Stimulated activated CD8-positive, alpha-beta memory T cell treated with anti-CD3 and anti-CD28 coated beads, Interleukin-12 subunit alpha, Interleukin-12 subunit beta, amount 100 ng/mL, for 24 hours (primary cell): ENCODE measurements around the gene ZNF341.
A peak's percentile ranks its signal among the peaks of the same experiment; 100 is the strongest.
"Not testable (repeated sequence)": the region's sequence is repeated elsewhere in the genome, so short reads cannot be mapped to it uniquely, and the experiment has no call there.

ENCODE experiments used
- DNase-seq: peaks from one replicate; pipeline ENCODE4 v3.0.0-alpha.2; 2020; ENCODE audit errors: extremely low read depth

ZNF341 gene

DNA sequence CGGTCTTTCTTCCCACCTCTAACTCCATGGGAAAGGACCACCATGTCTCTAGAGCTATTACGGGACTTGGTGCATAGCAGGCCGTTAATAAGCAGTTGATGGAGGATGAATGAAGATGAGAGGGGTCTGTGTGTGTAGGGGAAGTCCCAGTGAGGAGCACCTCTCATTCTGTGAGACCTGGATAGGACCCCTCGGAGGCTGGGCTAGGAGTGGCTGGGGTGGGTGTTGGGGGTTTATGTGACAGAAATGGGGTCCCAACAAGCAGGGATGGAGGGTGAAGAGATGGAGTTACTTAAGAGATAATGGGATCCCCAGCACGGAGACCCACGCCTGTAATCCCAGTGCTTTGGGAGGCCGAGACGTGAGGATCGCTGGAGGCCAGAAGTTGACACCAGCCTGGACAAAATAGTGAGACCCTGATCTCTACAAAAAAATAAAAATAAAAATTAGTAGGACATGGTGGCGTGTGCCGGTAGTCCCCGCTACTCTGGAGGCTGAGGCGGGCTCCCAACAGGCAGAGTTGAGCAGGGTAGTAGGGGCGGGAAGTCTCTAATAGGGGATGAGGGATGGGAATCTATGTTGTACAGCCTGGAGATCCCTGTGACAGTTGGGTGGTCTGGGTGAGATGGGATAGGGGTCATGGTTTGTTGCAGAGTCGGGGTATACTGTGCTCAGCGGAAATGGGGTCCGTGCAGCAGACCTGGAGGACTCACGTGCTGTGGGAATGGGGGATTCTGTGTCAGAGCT, 677 bp upstream of the ZNF341 start:
- DNase-seq: no peak

DNA sequence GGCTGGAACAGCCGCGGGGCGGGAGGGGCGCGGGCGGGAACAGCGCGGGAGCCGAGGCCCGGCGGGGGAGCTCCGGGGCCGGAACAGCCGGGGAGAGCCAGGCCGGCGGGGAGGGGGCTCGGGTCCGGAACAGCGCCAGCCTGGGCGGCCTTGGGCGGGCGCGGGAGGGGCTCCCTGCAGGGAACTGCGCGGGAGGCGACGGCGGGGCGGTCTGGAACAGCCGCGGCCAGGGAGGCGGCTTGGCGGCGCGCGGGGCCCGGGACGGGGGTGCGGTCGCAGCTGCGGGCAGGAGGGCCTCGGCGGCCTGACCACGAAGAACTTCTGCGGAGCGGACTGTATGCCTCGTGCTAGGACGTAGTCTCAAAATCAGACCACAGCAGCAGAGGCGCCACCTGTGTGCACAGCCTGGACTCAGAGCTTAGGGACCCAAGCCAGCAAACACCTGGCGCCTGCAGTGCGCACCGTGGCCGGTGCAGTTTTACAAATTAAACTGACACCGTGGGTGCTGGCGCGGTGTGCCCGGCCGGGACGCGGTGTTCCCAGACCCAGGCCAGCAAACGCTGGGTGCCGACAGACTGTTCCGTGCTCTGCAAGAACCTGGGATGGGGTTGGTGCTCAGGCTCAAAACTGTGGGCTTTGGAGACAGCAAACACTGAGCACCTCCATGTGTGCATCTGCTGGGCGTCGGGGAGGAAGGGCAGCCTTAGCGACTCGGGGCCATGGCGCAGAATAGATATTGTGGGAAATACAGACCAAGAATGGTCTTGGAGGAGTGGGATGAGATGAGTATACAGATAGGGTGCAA, 572 bp downstream of the ZNF341 start:
- DNase-seq: peak; percentile 56

DNA sequence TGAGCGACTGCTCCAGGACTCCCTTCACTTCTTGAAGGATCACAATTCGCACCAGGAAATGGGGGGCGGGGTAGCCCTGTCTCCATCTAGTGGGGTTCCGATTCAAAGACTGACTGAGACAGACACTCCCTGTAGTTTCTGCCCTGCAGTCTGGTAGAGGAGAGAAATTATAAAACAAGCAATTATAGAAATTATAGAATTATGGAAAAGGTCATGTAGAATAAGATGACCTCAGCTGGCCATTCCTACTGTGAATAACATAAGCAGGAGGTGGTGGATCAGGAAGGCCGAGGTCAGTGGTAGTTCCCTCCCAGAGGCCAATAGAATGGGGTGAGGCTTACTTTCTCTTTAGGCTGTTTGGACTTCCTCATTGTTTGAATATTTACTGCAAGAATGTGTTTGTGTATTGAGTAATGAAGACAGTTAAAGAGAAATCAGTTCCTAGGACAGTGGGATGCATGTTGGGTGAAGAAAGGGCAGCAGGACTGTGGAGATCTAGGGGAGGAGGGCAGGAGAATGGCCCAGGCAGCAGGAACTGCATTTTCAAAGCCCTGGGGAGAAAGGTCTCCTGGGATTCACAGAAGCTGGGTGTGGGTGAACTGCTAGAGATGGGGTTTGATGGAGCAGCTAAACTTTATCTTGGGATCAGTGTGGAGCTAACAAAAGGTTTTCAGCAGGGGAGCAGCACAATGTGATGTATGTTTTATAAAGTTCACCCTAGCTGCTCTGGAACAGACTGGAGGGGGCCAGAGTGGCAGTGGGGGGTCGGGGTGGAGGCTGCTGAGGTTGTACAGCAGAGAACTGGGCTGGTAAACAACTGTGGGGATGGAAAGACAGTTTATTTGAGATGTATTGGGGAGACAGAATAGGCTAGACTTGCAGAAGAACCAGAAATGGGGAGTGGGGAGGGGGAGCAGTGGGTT, 2.1 kb downstream of the ZNF341 start:
- DNase-seq: no peak

DNA sequence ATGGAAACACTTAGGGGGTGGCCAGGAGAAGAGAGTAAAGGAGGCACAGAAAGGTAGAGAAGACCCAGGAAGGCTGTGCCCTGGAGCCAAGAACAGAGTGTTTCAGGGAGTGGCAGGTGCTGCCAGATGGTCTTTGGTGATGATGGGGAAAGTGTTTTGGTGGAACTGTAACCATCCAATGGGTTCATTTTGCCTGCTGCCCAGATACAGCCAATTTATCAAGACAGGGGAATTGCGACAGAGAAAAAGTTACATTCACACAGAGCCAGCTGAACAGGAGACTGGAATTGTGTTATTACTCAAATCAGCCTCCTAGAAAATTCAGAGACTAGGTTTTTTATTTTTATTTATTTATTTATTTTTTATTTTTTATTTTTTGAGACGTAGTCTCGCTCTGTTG, 5.2 kb downstream of the ZNF341 start:
- no peak for DNase-seq

DNA sequence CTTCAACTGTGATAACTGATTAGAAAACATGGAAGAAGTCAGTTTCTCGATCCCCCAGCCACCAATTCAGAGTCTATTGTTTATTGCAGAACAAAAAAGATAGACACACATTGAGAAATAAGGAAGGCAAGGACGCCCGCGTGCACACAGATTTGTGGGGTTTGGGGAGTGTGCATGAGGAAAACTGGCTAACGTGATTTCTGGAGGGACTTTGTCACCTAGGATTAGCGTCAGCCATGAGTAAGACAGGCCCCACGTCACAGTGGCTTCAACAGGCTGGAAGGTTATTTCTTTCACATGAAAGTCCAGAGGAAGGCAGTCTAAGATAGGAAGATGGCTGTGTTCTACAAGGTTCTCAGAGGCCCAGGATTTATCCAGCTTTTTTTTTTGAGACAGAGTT, 7.7 kb downstream of the ZNF341 start:
- DNase-seq: no peak

DNA sequence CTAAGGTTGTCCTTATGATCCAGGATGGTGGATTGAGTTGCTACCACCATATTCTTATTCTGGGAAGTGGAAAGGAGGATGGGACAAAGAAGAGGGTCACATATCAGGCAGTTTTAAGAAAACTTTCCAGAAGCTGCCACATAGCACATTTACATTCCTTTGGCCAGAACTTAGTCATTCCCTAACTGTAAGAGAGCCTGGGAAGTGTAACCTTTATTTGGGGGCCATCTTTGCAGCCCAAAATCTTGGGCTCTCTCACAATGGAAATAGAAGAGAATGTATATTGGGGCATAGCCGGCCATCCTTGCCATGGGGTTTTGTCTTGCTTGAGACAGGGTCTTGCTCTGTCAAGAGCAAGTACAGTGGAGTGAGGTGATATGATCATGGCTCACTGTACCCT, 8.4 kb downstream of the ZNF341 start:
- no peak for DNase-seq

DNA sequence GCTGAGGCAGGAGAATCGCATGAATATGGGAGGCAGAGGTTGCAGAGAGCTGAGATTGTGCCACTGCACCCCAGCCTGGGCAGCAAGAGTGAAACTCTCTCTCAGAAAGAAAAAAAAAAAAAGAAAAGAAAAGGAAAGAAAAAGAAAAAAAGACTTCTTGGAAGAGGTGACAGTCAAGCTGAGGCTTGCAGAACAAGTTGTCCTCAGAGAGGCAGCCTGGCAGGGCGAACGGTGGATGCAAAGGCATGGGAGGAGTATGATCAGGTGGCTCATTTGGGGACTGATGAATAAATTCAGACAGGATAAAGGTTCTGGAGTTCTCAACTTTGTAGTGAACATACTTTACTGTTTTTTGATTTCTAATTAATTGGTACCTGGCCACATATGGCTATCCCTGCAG, 12.4 kb downstream of the ZNF341 start:
- no peak for DNase-seq

DNA sequence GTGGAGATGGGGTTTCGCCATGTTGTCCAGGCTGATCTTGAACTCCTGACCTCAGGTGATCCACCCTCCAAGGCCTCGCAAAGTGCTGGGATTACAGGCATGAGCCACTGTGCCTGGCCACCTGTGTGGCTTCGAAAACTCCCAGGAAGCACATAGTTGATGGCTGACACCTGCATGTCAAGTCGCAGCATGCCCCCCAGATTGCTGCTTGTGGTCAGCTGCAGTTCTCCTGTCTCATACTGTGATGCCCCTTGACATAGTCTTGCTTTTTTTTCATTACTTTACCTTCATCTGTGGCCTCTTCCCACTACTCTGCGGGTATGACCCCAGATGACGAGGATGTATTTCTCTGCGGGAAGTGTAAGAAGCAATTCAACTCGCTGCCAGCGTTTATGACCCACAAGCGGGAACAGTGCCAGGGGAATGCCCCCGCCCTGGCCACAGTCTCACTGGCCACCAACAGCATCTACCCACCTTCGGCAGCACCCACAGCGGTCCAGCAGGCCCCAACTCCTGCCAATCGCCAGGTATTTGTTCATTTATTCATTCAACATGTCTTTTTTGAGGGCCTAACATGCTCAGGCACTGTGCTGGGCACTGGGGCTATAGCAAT, 13.1 kb downstream of the ZNF341 start:
- DNase-seq: no peak

DNA sequence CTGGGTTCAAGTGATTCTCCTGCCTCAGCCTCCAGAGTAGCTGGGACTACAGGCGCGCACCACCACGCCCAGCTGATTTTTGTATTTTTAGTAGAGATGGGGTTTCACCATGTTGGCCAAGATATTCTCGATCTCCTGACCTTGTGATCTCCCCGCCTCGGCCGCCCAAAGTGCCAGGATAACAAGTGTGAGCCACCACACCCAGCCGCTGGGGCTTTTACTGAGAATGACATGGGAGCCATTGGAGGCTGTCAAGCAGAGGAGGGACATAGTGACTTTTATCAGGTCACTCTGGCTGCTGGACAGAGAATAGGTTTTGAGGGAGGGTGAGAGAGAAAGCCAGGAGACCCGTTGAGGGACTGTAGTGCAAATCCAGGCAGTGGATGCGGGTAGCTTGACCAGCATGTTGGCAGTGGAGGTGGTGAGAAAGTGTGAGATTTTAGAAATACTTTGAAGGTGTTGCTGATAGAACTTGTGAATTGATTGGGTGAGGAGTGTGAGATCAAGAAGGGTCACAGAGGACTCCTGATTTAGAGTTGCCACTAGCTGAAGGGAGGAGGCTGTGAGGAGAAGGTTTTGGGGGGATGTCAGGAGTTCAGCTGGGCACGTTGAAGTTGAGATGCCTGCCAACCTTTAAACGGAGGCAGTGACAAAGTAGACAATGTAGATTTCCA, 14.7 kb downstream of the ZNF341 start:
- DNase-seq: no peak

DNA sequence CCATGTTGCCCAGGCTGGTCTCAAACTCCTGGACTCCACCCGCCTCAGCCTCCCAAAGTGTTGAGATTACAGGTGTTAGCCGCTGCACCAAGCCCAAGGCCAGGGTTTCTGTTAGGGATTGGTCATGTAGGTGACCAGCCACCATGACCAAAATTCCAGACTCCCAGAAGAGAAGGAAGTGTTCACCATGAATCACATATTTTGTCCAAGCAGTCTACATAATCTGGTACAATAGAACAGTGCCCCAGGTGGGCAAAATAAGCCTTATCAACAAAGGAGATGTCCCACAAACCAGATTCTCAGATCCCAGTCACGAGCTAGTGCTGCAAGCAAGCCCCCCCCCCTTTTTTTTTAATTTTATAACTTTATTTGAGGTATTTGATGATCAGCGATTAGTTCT, 20.0 kb downstream of the ZNF341 start:
- no peak for DNase-seq

DNA sequence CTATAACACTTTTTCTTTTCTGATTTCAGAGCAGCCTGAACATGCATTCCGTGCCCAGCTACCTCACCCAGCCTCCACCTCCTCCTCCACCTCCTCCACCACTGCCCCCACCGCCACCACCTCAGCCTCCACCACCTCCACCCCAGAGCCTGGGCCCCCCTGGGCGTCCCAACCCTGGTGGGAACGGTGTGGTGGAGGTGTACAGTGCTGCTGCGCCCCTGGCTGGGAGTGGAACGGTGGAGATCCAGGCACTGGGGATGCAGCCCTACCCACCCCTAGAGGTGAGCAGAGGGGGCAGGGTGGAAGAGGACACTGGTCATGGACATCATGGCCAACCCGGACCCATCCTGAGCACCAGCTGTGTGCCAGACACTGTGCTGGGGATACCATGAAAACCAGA, 21.3 kb downstream of the ZNF341 start:
- DNase-seq: no peak

DNA sequence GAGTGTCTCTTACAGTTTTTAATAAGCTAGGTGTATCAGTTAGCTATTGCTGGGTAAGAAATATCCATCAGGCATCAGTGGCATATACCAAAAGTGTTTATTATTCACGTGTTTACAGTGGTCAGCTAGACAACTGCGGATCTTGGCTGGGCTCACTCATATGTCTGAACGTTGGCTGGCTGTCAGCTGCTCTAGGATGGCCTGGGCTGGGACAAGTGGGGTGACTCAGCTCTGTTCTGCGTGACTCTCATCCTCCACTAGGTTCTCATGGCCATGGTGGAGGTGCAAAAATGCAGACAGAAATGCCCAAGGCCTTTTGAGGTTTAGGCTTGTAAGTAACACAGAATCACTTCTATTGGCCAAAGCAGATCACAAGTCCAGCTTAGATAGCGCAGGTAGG, 22.0 kb downstream of the ZNF341 start:
- no peak for DNase-seq

DNA sequence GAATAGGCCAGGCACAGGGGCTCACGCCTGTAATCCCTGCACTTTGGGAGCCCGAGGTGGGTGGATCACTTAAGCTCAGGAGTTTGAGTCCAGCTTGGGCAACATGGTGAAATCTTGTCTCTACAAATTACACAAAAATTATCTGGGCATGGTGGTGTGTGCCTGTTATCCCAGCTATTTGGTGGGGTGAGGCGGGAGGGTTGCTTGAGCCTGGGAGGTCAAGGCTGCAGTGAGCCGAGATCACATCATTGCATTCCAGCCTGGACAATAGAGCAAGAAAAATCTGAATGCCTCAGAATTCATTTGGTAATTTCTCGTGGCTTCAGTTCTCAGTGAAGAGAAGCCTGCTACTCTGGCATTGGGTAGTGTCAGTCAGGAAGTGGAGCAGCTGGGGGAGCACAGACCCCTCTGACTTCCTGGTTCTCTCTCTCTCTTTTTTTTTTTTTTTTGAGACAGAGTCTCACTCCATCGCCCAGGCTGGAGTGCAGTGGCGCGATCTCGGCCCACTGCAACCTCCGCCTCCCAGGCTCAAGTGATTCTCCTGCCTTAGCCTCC, 24.2 kb downstream of the ZNF341 start:
- not testable (repeated sequence) for DNase-seq

DNA sequence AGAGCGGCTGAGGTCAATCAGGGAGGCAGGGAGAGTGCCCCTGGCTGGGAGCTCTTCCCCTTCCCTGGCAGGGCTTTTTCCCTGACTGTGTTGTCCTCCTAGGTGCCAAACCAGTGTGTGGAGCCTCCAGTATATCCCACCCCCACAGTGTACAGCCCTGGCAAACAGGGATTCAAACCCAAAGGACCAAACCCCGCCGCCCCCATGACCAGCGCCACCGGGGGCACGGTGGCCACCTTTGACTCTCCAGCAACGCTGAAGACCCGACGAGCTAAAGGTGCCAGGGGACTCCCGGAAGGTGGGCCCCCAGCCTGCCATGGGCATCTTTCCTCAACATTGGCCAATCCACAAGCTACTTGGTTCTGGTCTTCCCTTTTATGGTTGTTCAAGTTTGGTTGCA, 25.2 kb downstream of the ZNF341 start:
- DNase-seq: no peak

DNA sequence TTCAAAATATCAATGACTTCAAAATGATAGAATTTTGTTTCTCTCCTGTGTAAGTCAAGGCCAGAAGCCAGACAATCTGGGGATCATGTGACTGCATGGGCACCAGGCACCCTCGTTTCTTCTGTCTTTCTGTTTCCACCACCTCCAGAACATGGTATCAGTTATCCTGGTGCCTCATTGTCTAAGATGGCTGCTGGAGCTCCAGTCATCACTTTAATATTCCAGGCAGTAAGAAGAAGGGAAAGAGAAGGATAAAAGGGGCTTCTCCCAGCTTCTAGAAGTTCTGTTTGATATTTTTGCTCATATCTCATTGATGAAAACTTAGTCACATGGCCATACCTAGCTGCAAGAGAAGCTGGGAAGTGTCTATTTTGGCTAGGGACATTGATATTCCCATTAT, 25.7 kb downstream of the ZNF341 start:
- no peak for DNase-seq

DNA sequence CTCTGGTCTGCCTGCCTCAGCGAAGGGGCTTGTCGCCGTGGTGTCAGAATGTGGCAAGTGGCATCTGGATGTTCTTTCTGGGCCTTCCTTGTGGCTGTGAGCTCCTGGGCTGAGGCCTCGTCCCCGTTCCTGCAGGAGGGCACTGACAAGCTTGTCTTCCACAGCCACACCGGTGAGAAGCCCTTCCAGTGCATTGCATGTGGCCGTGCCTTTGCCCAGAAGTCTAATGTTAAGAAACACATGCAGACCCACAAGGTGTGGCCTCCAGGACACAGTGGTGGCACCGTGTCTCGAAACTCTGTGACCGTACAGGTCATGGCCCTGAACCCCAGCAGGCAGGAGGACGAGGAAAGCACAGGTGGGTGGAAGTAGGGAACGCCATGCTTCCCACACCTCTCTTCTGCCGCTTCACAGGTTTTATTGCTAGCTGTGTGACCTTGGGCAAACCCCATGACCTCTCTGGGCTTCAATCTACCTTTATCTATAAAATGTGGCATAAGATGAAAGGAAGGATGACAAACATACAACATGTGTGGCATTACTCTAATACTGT, 30.0 kb downstream of the ZNF341 start:
- DNase-seq: no peak

DNA sequence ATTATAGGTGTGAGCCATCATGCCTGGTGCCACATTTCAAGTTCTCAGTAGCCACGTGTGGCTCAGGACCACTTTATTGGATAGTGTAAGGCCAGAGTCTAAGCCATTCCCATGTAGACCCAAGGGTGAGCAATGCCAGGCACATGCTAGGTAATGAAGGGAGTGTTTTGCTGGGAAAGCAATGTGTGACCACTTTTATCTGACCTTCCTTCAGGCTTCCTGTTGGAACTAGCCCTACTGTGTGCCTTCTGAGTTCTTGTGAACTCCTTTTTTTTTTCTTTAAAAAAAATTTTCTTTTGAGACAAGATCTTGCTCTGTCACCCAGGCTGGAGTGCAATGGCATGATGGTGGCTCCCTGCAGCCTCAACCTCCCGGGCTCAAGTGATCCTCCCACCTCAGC, 33.3 kb downstream of the ZNF341 start:
- DNase-seq: no peak

DNA sequence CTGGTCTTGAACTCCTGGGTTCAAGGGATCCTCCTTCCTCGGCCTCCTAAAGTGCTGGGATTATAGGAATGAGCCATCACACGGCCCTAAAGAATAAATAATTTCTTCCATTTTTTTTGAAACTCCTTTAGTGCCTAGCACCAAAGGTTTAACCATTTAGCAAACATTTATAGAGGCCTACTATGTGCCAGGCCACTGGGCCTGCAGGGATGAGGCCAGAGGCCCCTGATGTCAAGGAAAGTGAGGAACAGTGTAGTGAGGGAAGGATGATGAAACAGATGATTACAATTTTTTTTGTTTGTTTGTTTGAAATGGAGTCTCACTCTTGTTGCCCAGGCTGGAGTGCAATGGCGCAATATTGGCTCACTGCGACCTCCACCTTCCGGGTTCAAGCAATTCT, 33.8 kb downstream of the ZNF341 start:
- no peak for DNase-seq

DNA sequence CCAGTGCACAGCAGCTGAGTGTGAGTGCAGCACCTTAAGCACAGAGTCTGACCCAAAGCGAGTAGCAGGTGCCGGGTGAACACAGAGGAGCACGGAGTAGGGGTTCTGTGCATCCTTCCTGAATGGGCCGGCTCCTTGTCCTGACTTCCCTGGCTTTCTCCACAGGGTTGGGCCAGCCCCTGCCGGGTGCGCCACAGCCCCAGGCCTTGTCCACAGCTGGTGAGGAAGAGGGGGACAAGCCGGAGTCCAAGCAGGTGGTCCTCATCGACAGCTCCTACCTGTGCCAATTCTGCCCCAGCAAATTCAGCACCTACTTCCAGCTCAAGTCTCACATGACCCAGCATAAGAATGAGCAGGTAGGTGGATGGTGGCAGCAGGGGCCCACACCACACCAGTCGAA, 34.9 kb downstream of the ZNF341 start:
- DNase-seq: no peak

DNA sequence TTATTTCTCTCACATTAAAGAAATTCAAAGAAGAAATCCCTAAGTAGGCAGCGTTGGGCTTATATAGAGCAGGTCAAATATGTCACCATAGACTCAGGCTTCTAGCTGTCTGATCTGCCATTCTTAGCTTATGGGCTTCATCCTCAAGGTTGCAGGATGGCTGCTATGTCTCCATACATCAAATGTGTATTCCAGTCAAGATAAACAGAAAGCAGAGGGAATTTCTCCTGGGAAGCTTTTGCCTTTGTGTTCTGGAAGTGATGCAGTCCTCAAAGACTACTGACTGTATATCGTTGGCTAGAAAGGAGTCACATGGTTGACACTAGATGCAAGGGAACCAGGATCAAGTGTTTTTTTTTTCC, 36.0 kb downstream of the ZNF341 start:
- no peak for DNase-seq

DNA sequence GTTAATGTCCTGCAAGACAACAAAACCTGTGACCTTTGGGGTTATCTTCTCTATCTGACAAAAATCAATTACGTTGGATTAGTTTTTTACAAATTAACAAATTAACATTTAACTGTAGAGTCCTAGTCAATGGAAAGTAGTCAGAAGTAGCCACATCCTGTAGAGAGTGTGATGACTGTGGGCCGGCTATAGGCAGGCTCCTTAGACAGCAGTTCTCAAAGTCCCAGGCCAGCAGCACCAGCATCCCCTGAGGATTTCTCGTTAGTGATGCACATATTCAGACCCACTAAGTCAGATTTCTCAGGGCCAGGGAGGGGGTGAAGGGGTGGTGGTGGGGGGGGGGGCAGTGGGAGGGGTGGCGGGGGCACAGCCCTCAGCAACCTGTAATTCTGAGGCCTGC, 37.2 kb downstream of the ZNF341 start:
- no peak for DNase-seq
